Measurements from ENCODE around the gene NAALADL1. TPM values are rescaled to one million over a fixed set of nuclear protein-coding genes. Genes with fewer than 3 reads are reported as not detected.

Gene NAALADL1, protein sequence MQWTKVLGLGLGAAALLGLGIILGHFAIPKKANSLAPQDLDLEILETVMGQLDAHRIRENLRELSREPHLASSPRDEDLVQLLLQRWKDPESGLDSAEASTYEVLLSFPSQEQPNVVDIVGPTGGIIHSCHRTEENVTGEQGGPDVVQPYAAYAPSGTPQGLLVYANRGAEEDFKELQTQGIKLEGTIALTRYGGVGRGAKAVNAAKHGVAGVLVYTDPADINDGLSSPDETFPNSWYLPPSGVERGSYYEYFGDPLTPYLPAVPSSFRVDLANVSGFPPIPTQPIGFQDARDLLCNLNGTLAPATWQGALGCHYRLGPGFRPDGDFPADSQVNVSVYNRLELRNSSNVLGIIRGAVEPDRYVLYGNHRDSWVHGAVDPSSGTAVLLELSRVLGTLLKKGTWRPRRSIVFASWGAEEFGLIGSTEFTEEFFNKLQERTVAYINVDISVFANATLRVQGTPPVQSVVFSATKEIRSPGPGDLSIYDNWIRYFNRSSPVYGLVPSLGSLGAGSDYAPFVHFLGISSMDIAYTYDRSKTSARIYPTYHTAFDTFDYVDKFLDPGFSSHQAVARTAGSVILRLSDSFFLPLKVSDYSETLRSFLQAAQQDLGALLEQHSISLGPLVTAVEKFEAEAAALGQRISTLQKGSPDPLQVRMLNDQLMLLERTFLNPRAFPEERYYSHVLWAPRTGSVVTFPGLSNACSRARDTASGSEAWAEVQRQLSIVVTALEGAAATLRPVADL
- not detected in 2 replicates for total RNA-seq (2014; rRNA removed; shearing (Covaris generic))

- Histone ChIP-seq H3K36me3 (no peaks in the 10 kb centered on the region), H3K4me3 (no peak within 1 kb of the TSS), H3K27ac (no peak within 1 kb of the TSS), H3K4me1 (replicated peaks) (no peaks in the 10 kb centered on the region), H3K27me3 (replicated peaks) (no peaks in the 10 kb centered on the region; the same call in 1 of the 2 replicates), H3K9me3 (replicated peaks) (no peaks in the 10 kb centered on the region; the same call in 1 of the 2 replicates)
- DNase-seq (ENCODE audit: low read depth in 1 of 2, low spot score in 2 of 2) = no peak
These were observed at the start of gene NAALADL1 for GRCh38 chr11:65058419-65059054. TSS of gene NAALADL1 (minus strand) at chr11:65058553. CDS start at chr11:65058521, 32 bp downstream.

GRCh38 chr11:65107751-65108468, 49.6 kb upstream of the NAALADL1 start:
- Histone ChIP-seq H3K27ac (no peak overlapping the region), H3K4me1 (replicated peaks) (peaks cover 21% of the 10 kb centered on the region), H3K9me3 (replicated peaks) (no peaks in the 10 kb centered on the region), H3K36me3 (peaks cover 58% of the 10 kb centered on the region), H3K4me3 (no peak overlapping the region), H3K27me3 (replicated peaks) (peaks cover 12% of the 10 kb centered on the region)
- no peak for DNase-seq (ENCODE audit: low read depth in 1 of 2, low spot score in 2 of 2)

DNA sequence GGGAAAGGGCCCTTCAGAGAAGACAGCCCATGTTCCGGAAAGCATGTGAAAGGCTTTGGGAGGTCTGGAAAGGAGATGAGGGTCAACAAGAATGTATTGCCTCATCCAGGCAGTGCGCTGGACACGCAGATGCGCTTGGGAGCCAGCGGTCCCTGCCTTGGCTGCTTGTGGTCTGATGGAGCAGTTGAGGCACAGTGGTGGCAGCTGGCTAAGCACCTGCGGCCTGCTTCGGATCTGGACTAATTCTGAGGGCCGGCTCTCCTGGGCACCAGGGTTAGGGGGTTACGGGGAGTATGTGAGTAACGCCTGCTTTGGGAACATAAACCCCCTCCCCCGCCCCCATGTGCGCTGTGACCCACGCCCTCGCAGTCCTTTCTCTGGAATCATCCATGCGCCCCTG, 48.7 kb upstream of the NAALADL1 start:
- no peak overlapping the region for H3K4me3 ChIP-seq
- no peak overlapping the region for H3K27ac ChIP-seq
- H3K4me1 ChIP-seq (replicated peaks) = peaks cover 21% of the 10 kb centered on the region
- peaks cover 4% of the 10 kb centered on the region for H3K27me3 ChIP-seq (replicated peaks)
- H3K9me3 ChIP-seq (replicated peaks) = no peaks in the 10 kb centered on the region
- peaks cover 62% of the 10 kb centered on the region for H3K36me3 ChIP-seq
- no peak for DNase-seq (ENCODE audit: low read depth in 1 of 2, low spot score in 2 of 2)

DNA sequence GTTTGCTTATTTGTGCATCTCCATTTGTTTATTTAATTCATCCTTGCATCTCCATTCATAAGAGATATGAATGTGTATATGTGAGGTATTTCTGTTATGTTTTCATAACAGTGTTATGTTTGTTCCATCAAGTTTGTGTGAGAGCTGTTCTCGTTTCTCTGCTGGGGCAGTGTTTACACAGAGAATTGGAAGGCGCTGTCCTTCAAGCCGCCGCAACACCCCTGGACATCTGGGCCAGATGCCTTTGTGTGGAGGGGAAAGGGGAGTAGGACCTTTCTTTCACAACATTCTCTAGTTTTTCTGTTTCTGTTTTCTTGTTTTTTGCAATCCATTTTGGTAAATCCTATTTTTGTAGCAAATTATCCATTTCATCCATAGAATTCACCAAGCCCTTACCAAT, 46.3 kb upstream of the NAALADL1 start:
- no peaks in the 10 kb centered on the region for H3K27me3 ChIP-seq (replicated peaks)
- no peak for DNase-seq (ENCODE audit: low read depth in 1 of 2, low spot score in 2 of 2)
- H3K27ac ChIP-seq = no peak overlapping the region
- H3K4me3 ChIP-seq = no peak overlapping the region
- H3K4me1 ChIP-seq (replicated peaks) = peaks cover 10% of the 10 kb centered on the region
- no peaks in the 10 kb centered on the region for H3K9me3 ChIP-seq (replicated peaks)
- peaks cover 53% of the 10 kb centered on the region for H3K36me3 ChIP-seq

DNA sequence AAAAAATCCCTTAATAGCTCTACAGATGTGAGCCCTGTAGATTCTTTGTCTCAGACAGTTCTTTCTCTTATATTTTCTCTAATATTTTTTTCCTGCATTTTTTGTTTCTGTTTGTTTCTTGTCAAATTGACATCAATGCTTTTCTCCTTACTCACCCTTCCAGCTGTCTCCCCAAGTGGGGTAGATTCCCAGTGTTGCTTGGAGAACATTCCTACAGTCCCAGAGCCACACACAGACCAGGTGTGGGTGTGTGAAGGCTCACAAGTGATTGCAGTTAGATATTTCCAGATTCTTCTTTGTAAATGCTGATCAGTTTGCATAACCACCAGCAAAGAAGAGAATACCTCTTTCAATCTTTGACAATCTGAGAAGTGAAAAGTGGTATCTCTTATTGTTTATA, 45.1 kb upstream of the NAALADL1 start:
- H3K36me3 ChIP-seq = peaks cover 51% of the 10 kb centered on the region
- H3K27me3 ChIP-seq (replicated peaks) = no peaks in the 10 kb centered on the region
- H3K4me1 ChIP-seq (replicated peaks) = peaks cover 10% of the 10 kb centered on the region
- no peak overlapping the region for H3K27ac ChIP-seq
- no peaks in the 10 kb centered on the region for H3K9me3 ChIP-seq (replicated peaks)
- no peak overlapping the region for H3K4me3 ChIP-seq
- DNase-seq (ENCODE audit: low read depth in 1 of 2, low spot score in 2 of 2) = no peak

DNA sequence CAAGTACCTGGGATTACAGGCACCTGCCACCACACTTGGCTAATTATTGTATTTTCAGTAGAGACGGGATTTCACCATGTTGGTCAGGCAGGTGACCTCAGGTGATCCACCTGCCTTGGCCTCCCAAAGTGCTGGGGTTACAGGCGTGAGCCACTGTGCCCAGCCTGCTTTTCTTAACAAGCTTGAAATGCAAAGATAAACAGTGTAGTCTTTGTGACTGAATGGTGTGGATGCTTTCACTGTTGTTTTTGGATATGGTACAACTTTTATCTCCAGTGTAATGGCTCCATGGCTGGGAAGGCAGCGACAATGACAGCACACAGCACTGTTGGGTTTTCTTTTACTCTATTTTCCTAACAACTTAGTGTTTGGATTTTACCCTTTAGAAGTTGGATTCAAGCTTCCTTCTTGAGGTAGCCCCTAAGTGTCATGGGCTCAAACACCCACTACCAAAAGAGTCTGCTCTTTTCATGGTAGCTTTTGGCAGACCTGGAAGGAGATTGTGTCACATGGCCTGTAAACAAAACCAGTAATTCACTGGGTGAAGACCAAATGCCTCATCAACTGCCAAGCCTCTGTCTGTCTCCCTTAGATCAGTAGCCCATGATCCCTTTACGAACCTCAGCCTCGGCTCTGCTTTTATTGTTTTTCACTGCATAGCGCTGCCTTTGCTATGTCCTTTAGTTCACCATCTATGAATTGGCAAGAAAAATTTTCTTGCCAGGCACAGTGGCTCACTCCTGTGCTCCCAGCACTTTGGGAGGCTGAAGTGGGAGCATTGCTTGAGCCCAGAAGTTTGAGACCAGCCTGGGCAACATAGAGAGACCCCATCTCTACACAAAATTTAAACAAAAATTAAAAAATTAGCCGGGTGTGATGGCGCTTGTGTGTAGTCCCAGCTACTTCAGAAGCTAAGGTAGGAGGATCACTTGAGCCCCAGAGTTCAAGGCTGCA, 44.1 kb upstream of the NAALADL1 start:
- Histone ChIP-seq H3K9me3 (replicated peaks) (no peaks in the 10 kb centered on the region), H3K27ac (no peak overlapping the region)
- DNase-seq (ENCODE audit: low read depth in 1 of 2, low spot score in 2 of 2) = peak in 1 of 2 experiments; percentile 53

GRCh38 chr11:65100674-65101350, 42.5 kb upstream of the NAALADL1 start:
- Histone ChIP-seq H3K4me3 (no peak overlapping the region), H3K27ac (no peak overlapping the region), H3K27me3 (replicated peaks) (no peaks in the 10 kb centered on the region), H3K4me1 (replicated peaks) (peaks cover 16% of the 10 kb centered on the region), H3K36me3 (peaks cover 52% of the 10 kb centered on the region), H3K9me3 (replicated peaks) (no peaks in the 10 kb centered on the region)
- DNase-seq (ENCODE audit: low read depth in 1 of 2, low spot score in 2 of 2) = no peak

More for the DNA sequence above, 44.1 kb upstream of the NAALADL1 start:
- Histone ChIP-seq H3K27me3 (replicated peaks) (no peaks in the 10 kb centered on the region), H3K4me3 (no peak overlapping the region), H3K4me1 (replicated peaks) (peaks cover 10% of the 10 kb centered on the region), H3K36me3 (peaks cover 51% of the 10 kb centered on the region)

DNA sequence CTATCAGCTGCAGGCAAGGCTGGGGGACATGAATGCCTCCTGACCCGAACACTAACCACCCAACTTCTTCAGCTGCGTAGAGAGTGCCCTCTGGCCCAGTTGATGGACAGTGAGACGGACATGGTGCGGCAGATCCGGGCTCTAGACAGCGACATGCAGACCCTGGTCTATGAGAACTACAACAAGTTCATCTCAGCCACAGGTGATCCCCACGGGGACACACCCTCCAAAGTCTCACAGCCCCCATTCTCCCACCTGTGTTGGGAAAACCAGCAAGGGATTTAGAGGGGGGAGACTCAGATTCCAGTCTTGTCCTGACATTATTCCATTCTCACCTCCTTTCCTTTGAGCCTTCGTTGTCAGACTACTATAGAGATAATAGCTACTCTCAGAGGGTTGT, 38.6 kb upstream of the NAALADL1 start:
- Histone ChIP-seq H3K27me3 (replicated peaks) (no peaks in the 10 kb centered on the region), H3K27ac (peak overlapping the region; percentile 9; the same call in 1 of the 2 replicates), H3K4me1 (replicated peaks) (peaks cover 10% of the 10 kb centered on the region), H3K36me3 (peaks cover 35% of the 10 kb centered on the region), H3K4me3 (peak overlapping the region; percentile 76), H3K9me3 (replicated peaks) (no peaks in the 10 kb centered on the region)
- DNase-seq (ENCODE audit: low read depth in 1 of 2, low spot score in 2 of 2) = no peak

DNA sequence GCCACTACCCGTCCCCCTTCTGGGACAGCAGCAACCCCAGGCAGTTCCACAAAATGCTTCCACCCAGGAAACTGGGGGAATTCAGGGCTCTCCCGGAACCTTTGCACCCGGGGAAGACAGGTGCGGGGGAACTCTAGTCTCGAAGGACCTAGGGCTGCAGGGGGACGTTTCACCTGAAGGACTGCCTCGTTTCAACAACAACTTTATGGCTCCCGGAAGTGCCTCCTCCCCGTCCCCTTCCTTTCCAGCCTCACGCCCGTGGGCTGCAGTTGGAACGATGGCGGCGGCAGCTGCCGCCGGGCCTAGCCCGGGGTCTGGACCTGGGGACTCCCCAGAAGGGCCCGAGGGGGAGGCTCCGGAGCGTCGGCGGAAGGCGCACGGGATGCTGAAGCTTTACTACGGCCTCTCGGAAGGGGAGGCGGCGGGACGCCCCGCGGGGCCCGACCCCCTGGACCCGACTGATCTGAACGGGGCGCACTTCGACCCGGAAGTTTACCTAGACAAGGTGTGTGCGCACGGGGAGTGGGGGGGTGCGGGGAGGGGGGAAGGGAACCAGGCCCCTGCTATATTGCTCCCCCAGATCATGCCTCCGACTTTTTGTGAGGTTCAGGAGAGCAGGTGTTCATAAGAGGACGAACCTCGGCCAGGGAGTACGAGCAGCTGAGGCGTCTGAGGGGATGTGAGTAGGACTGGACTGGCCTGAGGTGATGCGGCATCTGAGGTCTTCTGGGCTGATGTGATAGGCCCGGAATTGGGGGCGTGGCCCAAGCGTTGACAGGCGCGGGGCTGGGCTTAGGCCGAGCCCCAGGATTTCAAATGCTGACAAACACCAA, 37.8 kb upstream of the NAALADL1 start, which contains the start of gene VPS51:
Gene VPS51 (plus strand): TSS at position 241 of the 833 bp plus-strand sequence. CDS start 37 bp downstream, at position 278.
- Histone ChIP-seq H3K4me3 (peak within 1 kb of the TSS; percentile 76), H3K27me3 (replicated peaks) (no peaks in the 10 kb centered on the region), H3K4me1 (replicated peaks) (peaks cover 9% of the 10 kb centered on the region), H3K36me3 (peaks cover 33% of the 10 kb centered on the region), H3K27ac (peak within 1 kb of the TSS; percentile 49), H3K9me3 (replicated peaks) (no peaks in the 10 kb centered on the region)
- DNase-seq (ENCODE audit: low read depth in 1 of 2, low spot score in 2 of 2) = peak; percentile 92 to 94

GRCh38 chr11:65095427-65095826, 37.1 kb upstream of the NAALADL1 start:
- Histone ChIP-seq H3K36me3 (peaks cover 26% of the 10 kb centered on the region), H3K9me3 (replicated peaks) (no peaks in the 10 kb centered on the region), H3K4me3 (peak overlapping the region; percentile 76), H3K27ac (peak overlapping the region; percentile 49; the same call in 1 of the 2 replicates), H3K4me1 (replicated peaks) (peaks cover 9% of the 10 kb centered on the region), H3K27me3 (replicated peaks) (no peaks in the 10 kb centered on the region)
- no peak for DNase-seq (ENCODE audit: low read depth in 1 of 2, low spot score in 2 of 2)

DNA sequence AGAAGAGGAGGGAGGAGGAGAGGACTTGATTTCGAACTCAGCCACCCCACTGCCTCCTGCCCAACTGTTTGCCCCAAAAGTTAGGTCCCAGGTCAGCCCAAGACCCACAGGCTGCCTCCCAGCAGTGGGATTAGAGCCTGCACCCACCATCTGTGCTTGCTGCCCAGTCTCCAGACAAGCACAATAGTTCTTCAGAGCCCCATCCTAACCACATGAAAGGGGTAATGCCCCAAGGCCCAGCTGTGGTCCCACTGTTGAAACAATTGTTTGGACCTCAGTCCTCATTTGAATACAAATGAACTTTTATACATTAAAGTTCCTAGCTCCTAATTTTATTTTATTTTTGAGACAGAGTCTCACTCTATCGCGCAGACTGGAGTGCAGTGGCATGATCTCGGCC, 32.3 kb upstream of the NAALADL1 start:
- H3K9me3 ChIP-seq (replicated peaks) = no peaks in the 10 kb centered on the region
- H3K4me3 ChIP-seq = no peak overlapping the region
- H3K27me3 ChIP-seq (replicated peaks) = no peaks in the 10 kb centered on the region
- no peak for DNase-seq (ENCODE audit: low read depth in 1 of 2, low spot score in 2 of 2)
- no peak overlapping the region for H3K27ac ChIP-seq
- peaks cover 42% of the 10 kb centered on the region for H3K36me3 ChIP-seq
- peaks cover 1% of the 10 kb centered on the region for H3K4me1 ChIP-seq (replicated peaks)

All from SJSA1 (cell line).